Brain microvascular endothelial cell (primary cell): ENCODE data around the gene NRG2.

Experiments used
- DNase-seq: peaks from one replicate; pipeline ENCODE4 v3.0.0-alpha.2; 2020
- H3K27ac ChIP-seq: fragments of 250-450 bp; sonication (Bioruptor Pico); 2 replicates; pipeline ENCODE4 v1.5.1; 2020; ENCODE audit warnings: mild to moderate bottlenecking, moderate library complexity
- H3K27me3 ChIP-seq: fragments of 250-450 bp; sonication (Bioruptor Pico); replicated peaks from 2 replicates; pipeline ENCODE4 v1.5.1; 2020; ENCODE audit warnings: mild to moderate bottlenecking
- H3K36me3 ChIP-seq: fragments of 250-450 bp; sonication (Bioruptor Pico); replicated peaks from 2 replicates; pipeline ENCODE4 v1.5.1; 2020; ENCODE audit warnings: mild to moderate bottlenecking
- H3K4me3 ChIP-seq: 2 replicates; pipeline ENCODE4 v1.5.1; 2011; ENCODE audit warnings: low read depth, mild to moderate bottlenecking, control low read depth, low read length, moderate library complexity
- in situ Hi-C: cut with HindIII; loops from 2 replicates; pipeline ENCODE4 v1.10.0; 2017; ENCODE audit warnings: low sequenced_read_pairs, low pct_ligation_motif_present
- TF ChIP-seq, protein P1 (sequence below): IDR thresholded peaks from 2 replicates; pipeline ENCODE4 v1.5.1; 2011; ENCODE audit warnings: low read depth, mild to moderate bottlenecking, moderate library complexity, low read length, control low read depth, inconsistent platforms; ENCODE audit errors: missing control alignments

The NRG2 gene

GRCh38 chr5:139825690-139826089, 217.4 kb downstream of the NRG2 start:
- in situ Hi-C loops: no loop called here
- H3K4me3 ChIP-seq: no peak overlapping the region
- DNase-seq: no peak
- H3K27ac ChIP-seq: no peak overlapping the region
- TF ChIP-seq, protein P1, sequence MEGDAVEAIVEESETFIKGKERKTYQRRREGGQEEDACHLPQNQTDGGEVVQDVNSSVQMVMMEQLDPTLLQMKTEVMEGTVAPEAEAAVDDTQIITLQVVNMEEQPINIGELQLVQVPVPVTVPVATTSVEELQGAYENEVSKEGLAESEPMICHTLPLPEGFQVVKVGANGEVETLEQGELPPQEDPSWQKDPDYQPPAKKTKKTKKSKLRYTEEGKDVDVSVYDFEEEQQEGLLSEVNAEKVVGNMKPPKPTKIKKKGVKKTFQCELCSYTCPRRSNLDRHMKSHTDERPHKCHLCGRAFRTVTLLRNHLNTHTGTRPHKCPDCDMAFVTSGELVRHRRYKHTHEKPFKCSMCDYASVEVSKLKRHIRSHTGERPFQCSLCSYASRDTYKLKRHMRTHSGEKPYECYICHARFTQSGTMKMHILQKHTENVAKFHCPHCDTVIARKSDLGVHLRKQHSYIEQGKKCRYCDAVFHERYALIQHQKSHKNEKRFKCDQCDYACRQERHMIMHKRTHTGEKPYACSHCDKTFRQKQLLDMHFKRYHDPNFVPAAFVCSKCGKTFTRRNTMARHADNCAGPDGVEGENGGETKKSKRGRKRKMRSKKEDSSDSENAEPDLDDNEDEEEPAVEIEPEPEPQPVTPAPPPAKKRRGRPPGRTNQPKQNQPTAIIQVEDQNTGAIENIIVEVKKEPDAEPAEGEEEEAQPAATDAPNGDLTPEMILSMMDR: no peak
- H3K27me3 ChIP-seq: no peaks in the 10 kb centered on the region
- no peaks in the 10 kb centered on the region for H3K36me3 ChIP-seq

DNA sequence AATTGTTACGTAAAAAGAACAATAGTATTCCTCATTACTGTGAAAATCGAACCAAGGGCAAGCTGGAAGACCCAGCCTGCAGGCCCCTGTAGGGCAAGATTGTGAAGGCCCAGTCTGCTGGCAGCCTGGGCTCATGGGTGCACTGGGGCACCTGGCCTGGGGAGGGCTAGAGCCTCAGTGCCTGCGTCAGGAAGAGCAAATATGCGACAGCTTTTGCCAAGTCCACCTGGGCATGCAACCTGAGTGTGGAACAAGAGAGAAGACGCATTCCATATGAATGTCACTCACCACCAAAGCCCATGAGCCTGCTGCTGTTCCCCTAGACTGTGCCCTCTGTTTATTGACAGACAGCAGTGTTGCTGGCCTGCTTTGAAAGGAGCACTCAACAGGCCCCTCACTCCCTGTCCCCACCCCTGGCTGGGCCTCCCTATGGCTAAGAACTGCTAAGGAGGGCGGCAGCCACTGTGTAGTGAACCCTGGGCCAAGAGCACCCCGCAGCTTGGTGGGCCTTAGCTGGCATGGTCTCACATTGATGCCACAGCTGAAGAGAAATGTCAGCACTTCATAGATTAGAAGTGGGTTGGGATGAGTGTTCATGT, 219.2 kb downstream of the NRG2 start:
- H3K4me3 ChIP-seq: no peak overlapping the region
- no peaks in the 10 kb centered on the region for H3K27me3 ChIP-seq
- in situ Hi-C loops: no loop called here
- H3K36me3 ChIP-seq: no peaks in the 10 kb centered on the region
- H3K27ac ChIP-seq: no peak overlapping the region
- DNase-seq: no peak
- TF ChIP-seq, protein P1: no peak

DNA sequence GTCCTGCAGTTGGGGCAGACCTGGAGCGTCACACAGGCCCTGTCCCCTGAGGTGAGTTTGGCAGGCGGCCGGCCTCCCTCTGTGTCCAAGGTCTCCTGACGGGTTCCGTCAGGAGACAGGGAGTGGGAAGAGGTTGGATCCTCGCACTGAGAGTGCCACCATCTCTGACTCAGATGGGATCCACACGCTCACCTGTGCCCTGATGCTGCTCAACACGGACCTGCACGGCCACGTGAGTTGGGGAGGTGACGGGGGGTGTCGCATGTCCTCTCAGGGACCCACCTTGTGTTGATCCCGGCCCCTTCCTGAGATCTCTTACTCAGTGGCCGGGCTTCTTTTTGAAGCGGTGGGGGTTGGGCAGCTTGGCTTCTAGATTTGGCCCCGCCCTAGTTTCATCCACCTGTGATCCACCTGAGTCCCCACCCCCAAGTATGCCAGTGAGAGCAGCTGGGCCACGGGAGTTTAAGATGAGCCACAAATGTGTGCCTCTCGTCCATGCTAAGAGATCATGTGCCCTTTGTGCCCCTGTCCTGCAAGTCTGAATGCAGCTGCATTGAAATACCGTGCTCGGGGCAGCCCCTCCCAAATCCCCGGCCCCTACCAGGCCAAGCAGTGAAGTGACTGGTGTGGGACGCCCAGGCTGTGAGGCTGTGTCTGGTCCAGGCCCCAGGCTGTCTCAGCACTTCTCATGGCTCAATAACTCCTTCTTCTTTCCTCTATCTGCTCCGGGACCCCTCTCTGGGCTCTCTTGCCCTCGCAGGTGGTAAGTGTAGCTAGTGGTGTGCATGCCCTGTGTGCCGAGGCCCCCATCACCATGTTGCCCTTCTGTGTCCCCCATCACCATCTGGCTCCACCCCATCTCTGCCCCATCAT, 220.3 kb downstream of the NRG2 start:
- no peak for DNase-seq
- Histone ChIP-seq H3K4me3 (no peak overlapping the region), H3K27me3 (no peaks in the 10 kb centered on the region), H3K27ac (no peak overlapping the region), H3K36me3 (no peaks in the 10 kb centered on the region)
- in situ Hi-C loops: no loop called here
- TF ChIP-seq, protein P1: no peak

GRCh38 chr5:139821806-139822552, 221.1 kb downstream of the NRG2 start:
- TF ChIP-seq, protein P1: no peak
- no peaks in the 10 kb centered on the region for H3K27me3 ChIP-seq
- no peak overlapping the region for H3K4me3 ChIP-seq
- no peak for DNase-seq
- H3K36me3 ChIP-seq: no peaks in the 10 kb centered on the region
- in situ Hi-C loops: no loop called here
- H3K27ac ChIP-seq: no peak overlapping the region

DNA sequence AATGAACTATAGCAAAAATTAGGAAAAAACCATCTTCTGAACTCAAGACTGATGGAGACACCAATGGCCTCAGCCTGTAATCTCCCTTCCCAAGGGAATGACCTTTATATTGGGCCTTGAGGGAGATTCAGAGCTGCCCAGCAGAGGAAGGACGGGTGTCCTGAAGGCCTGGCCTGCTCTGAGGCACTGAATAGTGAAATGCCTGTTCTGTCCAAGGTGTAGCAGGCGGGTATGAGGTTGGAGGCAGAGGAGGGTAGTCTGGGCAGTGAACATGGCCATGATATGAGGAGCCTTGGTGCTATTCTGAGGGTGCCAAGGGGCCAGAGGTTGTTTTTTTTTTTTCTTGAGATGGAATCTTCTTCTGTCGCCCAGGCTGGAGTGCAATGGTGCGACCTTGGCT, 222.5 kb downstream of the NRG2 start:
- H3K27me3 ChIP-seq: no peaks in the 10 kb centered on the region
- no peak for DNase-seq
- no peaks in the 10 kb centered on the region for H3K36me3 ChIP-seq
- H3K27ac ChIP-seq: no peak overlapping the region
- H3K4me3 ChIP-seq: no peak overlapping the region
- in situ Hi-C loops: no loop called here
- TF ChIP-seq, protein P1: no peak
